Activated CD8-positive, alpha-beta T cell treated with anti-CD3 and anti-CD28 coated beads, Interleukin-2, amount 10 ng/mL, durations not matched to agents 7 days and 5 days (primary cell): ENCODE data around the gene THAP2. TPM values are rescaled to one million over a fixed set of nuclear protein-coding genes. Genes with fewer than 3 reads are reported as not detected.

Experiments used
- ATAC-seq: fragments of 150-1000 bp; cut with Tn5 transposase; one replicate; pipeline ENCODE4 v1.10.0; 2021; ENCODE audit warnings: moderate library complexity
- CTCF ChIA-PET: fragments of 350-600 bp; sonication (Branson Sonifier 250); formaldehyde crosslinking; loops from one replicate; lab custom pipeline; 2021; ENCODE audit warnings: antibody characterized with exemption; lab: Charles Lee
- POLR2A ChIA-PET: fragments of 350-600 bp; sonication (Branson Sonifier 250); formaldehyde crosslinking; loops from one replicate; lab custom pipeline; 2021; ENCODE audit warnings: antibody characterized with exemption; lab: Charles Lee
- DNase-seq: peaks from one replicate; pipeline ENCODE4 v3.0.0-alpha.2; 2020
- H3K27ac Mint-ChIP-seq: one replicate; pipeline ENCODE4 v1.8.0; 2021; ENCODE audit warnings: mild to moderate bottlenecking, mixed read lengths
- H3K27me3 Mint-ChIP-seq: one replicate; pipeline ENCODE4 v1.8.0; 2021; ENCODE audit warnings: low read depth, mixed read lengths
- H3K36me3 Mint-ChIP-seq: one replicate; pipeline ENCODE4 v1.8.0; 2021; ENCODE audit warnings: low read depth, mixed read lengths
- H3K4me1 Mint-ChIP-seq: one replicate; pipeline ENCODE4 v1.8.0; 2021; ENCODE audit warnings: low read depth, mixed read lengths
- H3K4me3 Mint-ChIP-seq: one replicate; pipeline ENCODE4 v1.8.0; 2021; ENCODE audit warnings: mild to moderate bottlenecking, mixed read lengths
- H3K9me3 Mint-ChIP-seq: one replicate; pipeline ENCODE4 v1.8.0; 2022; ENCODE audit warnings: mixed read lengths; ENCODE audit not compliant: insufficient read depth
- total RNA-seq, 2 experiments: library from RNA; stranded (reverse); gene quantifications; one replicate each; pipeline ENCODE4 v1.2.3, GENCODE V29; 2021

THAP2 gene
- total RNA-seq, 2 experiments from 2014 or later = 3.5 to 5.2 TPM

DNA sequence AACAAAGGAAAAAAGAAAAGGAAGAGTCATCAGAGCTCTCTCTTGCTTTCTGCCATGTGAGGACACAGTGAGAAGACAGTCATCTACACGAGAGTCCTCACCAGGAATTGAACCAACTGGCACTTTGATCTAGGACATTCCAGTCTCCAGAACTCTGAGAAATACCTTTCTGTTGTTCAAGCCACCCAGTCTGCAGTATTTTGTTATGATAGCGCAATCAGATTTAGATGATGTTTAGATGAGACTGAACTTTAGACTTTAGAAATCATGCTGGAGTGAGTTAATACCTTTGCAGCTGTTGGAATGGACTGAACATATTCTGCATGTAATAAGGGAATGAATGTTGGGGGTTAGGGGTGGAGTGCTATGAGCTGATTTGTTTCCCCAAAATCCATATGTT, 62.4 kb downstream of the THAP2 start:
- ChIA-PET POLR2A (no interaction called here), CTCF (interaction anchor here (0.8 kb wide), 1 partner anchor 311 kb away, joined by 3 read pairs; no protein-coding TSS in a partner anchor)
- DNase-seq = no peak
- no peak for ATAC-seq
- Mint-ChIP-seq H3K36me3 (no peaks in the 10 kb centered on the region), H3K27ac (no peak overlapping the region), H3K4me3 (no peak overlapping the region), H3K4me1 (no peaks in the 10 kb centered on the region), H3K9me3 (no peaks in the 10 kb centered on the region), H3K27me3 (peaks cover 3% of the 10 kb centered on the region)

DNA sequence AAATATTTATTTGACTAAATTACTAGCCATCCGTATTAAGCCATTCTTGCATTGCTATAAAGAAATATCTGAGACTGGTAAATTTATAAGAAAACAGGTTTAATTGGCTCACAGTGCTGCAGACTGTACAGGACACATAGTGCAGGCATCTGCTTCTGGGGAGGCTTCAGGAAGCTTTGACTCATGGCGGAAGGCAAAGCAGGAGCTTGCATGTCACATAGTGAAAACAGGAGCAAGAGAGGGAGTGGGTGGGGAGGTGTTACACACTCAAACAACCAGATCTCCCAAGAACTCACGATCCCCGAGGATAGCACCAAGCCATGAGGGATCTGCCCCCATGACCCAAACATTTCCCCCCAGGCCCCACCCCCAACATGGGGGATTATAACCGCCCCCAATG, 63.9 kb downstream of the THAP2 start:
- CTCF ChIA-PET = no interaction called here
- DNase-seq = no peak
- no peaks in the 10 kb centered on the region for H3K4me1 Mint-ChIP-seq
- peaks cover 3% of the 10 kb centered on the region for H3K27me3 Mint-ChIP-seq
- no peaks in the 10 kb centered on the region for H3K36me3 Mint-ChIP-seq
- H3K27ac Mint-ChIP-seq = no peak overlapping the region
- no peaks in the 10 kb centered on the region for H3K9me3 Mint-ChIP-seq
- ATAC-seq = no peak
- H3K4me3 Mint-ChIP-seq = no peak overlapping the region
- POLR2A ChIA-PET = no interaction called here

Other genes starting within 250 kb of the THAP2 start
- gene LGR5, start 224.5 kb upstream of the THAP2 start, total RNA-seq = not detected
- gene ZFC3H1, start 453 bp upstream of the THAP2 start, total RNA-seq = 10 to 100 TPM; 45.9 to 49.9 TPM
- gene TMEM19, start 21.8 kb downstream of the THAP2 start, total RNA-seq = 10 to 100 TPM; 22.1 to 23.9 TPM
- 10 to 100 TPM; 55.7 to 56.3 TPM for gene RAB21, start 90.6 kb downstream of the THAP2 start, total RNA-seq
- 10 to 100 TPM; 38.3 to 38.5 TPM for gene TBC1D15, start 175.5 kb downstream of the THAP2 start, total RNA-seq